Limb (tissue), 2 donors: Measurements from ENCODE around the gene SLC35E1.
A peak's percentile ranks its signal among the peaks of the same experiment; 100 is the strongest.

ENCODE experiments used
- DNase-seq, 2 donors: peaks; one replicate each; pipeline ENCODE4 v3.0.0-alpha.2; 2016; ENCODE audit errors: extremely low spot score in 2 of 2

SLC35E1 gene

DNA sequence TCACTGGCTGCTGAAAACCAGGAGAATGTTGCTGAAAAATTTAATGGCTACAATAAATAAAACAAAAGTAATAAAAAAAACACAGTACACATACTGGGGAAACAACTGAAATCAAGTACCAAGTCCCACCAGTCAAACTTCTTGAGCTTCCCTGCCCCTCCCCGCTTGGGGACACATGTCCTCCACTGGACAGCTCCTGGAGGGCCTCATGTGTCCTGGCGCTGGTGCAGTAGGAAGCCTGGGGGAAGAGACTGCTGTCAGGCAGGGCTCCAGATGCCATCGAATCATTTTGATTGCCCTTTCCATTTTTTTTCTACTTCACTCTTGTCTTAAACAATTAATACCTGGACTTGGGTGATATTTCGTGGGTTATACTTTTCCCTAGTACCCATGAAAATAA, 26.6 kb upstream of the SLC35E1 start:
- no peak for DNase-seq

- DNase-seq = no peak
These were observed 24.2 kb upstream of the SLC35E1 start for GRCh38 chr19:16596399-16596798.

DNA sequence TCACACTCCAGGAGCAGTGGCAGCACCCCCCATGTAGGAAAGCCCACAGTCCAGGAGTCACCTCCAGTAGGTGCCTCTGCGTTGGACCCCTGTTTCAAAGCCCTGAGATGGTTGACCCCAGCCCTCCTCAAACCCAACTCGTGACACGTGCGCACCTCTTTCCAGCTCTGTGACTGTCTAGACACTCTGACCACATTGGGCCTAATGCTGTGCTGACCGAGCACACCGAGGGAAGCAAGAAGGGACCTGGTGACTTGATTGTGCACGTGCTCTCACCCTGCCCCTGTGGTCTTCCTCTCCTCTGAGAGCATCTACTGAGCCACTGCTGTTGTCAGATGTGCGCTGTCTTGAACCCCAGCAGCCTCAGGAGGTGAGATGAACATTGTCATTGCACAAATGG, 22.9 kb upstream of the SLC35E1 start:
- no peak for DNase-seq

DNA sequence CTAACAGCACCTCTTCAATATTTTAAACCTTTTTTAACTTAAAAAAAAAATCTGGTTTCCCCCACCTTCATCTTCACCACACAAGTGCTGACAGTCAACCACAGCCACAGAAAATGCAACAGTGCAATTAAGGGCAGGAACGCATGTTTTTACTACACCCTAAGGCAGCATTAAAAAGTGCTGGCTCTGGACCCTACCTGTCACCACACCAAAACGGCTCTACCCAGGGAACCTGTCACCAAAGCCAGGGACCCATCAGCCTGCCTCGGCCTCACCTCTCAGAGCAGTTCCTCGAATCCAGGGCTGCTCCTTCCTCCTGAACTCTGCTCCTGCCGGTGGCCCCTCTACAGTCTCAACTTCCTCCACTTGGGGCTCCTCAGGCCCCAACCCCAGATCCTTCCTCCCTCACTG, 22.5 kb upstream of the SLC35E1 start:
- no peak for DNase-seq

- DNase-seq = no peak
These were observed 21.9 kb upstream of the SLC35E1 start for GRCh38 chr19:16594131-16594586.

DNA sequence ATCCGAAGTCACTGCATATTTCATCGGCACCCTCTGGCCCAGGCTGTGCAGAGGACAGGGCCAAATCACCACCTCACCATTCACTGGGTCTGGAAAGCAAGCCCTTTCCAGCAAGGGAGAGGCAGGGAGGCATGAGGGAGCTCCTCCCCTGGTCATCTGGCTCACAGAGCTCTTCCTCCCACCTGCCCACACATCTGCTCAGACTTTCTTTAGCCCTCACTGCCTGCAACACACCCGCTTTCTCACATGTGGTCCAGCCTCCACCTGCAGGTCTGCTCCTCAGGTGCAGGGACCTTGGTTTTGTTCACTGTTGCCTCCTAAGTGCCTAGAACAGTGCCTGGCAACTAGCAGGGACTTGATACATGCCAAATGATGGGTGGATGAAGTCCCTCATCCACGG, 21.0 kb upstream of the SLC35E1 start:
- DNase-seq = no peak

DNA sequence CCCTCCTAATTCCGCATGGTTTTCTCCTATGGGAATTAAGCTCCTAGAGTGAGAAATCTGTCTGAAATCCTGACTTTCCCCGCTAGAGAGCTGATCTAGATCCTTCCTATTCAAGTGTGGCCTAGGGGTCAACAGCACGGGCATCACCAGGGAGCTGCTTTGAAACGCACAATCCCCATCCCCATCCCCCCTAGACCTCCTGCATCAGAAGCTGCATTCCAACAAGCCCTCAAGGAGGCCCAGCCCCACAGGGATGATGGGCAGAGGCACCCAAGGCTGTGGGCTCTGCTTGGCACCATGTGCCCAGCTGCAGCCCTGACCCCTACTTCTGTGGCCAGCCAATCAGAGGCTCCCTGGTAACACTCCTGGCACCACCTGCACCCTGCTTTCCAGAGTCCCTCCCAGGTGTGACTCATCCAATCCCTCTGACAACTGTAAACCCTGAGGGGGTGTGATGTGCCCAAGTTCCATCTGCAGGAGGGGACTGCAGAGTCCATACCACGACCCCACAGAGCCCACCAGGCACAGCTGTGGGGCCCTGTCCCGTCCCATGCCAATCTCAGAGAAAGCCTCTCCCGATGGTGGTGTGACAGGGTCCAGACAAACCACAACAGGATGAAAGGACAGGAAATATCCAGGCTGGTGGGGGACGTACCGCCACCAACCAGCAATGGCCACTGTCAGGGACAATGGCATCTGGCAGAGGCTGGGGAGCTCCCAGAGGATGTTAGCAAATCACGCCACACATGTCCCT, 19.8 kb upstream of the SLC35E1 start:
- DNase-seq = no peak

- no peak for DNase-seq
These were observed 18.9 kb upstream of the SLC35E1 start for GRCh38 chr19:16590876-16591802.

GRCh38 chr19:16589917-16590316, 17.7 kb upstream of the SLC35E1 start:
- DNase-seq = no peak

GRCh38 chr19:16588824-16589577, 16.8 kb upstream of the SLC35E1 start:
- DNase-seq = no peak

DNA sequence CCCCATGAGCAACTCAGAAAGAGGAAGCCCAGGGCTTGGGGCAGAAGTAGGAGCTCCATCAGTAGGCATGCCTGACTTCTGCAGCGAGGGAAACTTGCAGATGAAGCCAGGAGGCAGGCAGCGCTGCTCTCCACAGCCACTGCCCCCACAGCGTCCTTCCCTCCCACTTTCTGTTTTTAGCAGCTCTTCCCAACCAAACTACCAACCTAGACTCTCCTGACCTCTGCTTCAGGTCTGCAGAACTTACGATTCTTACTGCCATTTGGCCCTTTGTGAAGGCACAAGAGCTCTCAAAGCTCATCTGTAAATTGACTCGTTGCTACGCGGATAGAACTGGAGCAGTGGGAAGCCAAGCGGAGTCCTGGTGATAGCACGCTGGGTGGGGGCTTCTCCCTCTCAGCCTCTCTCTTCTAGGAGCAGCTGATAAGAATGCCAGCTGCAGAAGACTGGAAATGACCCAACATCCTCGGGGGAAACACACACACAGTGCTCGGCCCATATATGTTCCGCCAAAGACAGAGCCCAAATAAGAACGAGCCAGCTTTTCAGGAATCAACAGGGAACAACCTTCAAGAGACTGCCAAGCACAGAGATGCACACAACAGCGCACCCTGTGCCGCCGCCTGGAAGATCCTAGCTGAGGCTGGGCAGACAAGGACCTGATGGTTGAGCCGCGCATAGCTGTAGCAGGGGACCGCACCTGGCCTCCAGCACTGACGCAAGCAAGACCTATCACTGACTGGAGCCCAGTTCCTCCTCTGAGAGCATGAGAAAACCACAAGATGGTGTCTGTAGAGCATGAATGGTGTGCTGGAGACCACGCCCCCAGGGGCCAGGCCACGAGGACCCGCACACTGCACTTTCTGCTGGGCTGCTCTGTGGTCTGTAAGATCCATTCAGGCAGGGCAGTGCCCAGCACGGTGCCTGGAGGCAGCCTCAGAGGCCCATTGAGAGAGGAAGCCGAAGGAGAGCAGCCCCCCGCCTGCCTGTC, 15.9 kb upstream of the SLC35E1 start:
- DNase-seq = no peak

DNA sequence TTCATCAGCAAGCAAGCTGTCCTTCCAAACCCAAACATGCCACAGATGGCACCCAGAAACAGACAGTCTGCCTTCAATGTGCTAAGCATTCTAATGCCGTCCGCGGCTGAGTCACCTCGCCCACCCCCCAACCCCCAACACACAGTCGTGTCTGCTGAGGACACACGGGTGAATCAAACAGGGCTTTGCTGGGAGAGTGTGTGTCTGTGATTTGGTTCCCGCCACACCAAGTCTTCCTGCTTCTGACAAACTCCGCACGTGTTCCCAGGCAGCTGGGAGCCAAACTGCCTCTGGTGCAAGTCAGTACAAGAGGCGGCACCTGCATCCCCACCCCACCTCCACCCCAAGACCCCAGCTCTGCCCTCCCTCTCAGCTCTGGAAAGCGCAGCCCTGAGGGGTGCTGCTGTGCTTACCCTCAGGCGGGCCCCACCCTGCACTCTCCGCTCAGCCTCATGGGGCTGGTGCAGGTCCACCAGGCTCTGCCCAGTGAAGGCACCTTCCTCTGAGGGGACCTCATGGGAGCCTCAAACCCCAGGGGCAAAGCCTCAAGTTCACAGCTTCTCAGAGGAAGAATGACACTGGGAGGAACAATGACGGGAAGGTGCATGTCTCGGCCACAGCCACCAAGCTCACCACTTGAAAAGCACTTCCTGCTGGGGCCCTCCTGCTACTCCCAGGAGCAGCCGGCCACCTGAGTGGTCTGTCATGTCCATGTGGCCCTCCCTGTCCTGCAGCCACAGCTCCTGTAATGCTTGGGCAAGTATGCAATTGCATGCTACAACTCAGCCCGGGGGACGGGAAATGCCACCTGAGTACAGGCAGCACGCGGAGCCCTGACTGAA, 15.0 kb upstream of the SLC35E1 start:
- DNase-seq = no peak

DNA sequence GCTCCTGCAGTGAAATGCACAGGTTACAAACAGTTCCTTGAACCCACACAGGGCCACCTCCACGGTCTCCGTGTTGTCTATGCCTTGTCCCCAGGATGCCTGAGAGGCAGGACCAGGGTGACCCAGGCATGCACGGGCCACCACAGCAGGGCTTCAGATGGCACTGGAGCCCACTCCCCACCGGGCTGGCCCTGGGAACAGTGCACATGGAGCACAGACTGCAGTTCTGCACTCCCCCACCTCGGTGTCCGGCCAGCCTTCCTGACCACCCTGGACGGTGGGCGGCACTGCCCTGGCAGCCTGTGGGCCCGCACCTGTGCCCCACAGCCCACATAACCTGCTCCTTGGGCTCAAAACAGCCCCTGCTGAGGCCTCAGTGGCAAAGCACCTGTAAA, 14.3 kb upstream of the SLC35E1 start:
- no peak for DNase-seq

- DNase-seq = no peak
These were observed 13.7 kb upstream of the SLC35E1 start for GRCh38 chr19:16585808-16586476.

- no peak for DNase-seq
These were observed 13.0 kb upstream of the SLC35E1 start for GRCh38 chr19:16585094-16585801.

DNA sequence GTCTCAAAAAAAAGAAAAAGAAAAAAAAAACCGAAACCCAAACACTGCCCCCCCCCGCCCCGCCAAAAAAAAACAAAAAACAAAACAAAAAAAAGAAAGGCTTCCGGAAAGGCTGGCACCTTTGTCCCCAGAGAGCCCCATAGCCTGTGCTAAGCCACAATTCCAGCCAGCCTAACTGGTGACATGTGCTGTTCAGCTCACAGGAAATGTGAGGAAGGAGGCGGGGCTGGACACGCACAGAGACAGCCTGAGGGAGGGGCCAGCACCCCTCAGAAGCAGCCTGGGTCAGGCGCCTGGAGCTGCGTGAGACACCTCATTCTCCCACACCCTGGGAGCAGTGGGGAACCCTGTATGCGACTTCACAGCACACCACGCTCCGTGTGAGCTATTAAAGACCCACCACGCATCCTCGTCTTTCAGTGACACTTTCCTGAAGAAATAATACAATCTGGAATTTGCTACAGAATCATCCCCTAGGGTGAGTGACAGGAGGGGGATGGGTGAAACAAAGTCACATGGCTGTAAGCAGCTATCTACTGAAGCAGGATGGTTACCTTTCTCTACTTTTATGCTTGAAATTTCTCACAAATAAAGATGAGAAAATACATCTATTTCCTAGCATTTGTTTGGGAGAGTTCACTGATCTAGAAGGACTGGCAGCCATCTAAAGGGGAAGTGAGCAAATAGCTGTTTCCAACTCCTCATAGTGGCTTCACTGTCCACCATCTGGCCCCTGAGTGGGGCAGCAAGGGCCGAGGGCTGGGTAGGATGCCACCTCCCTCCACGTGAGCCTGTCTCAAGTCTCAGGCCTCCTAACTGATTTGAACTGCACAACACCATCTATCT, 12.3 kb upstream of the SLC35E1 start:
- DNase-seq = peak; percentile 59 to 62

GRCh38 chr19:16582486-16583261, 10.5 kb upstream of the SLC35E1 start:
- DNase-seq = no peak
